MM.1S (cell line): Measurements from ENCODE around the gene MCM3.

Source experiments
- DNase-seq: peaks from one replicate; pipeline ENCODE4 v3.0.0-alpha.2; 2015
- H2AFZ ChIP-seq: fragments of 300-600 bp; sonication (generic); 2 replicates; pipeline ENCODE4 v1.6.0; 2016; ENCODE audit warnings: antibody characterized with exemption, low read length
- H3F3A ChIP-seq: fragments of 300-600 bp; sonication (generic); 2 replicates; pipeline ENCODE4 v1.6.1; 2016; ENCODE audit warnings: mild to moderate bottlenecking, antibody characterized with exemption, low read length, moderate library complexity, mixed read lengths; ENCODE audit not compliant: insufficient read depth
- H3K27ac ChIP-seq: fragments of 300-600 bp; sonication (generic); 2 replicates; pipeline ENCODE4 v1.5.1; 2016; ENCODE audit warnings: mild to moderate bottlenecking, low read length
- H3K27me3 ChIP-seq: fragments of 300-600 bp; sonication (generic); replicated peaks from 2 replicates; pipeline ENCODE4 v1.6.0; 2016; ENCODE audit warnings: low read length; ENCODE audit not compliant: insufficient read depth
- H3K36me3 ChIP-seq: fragments of 300-600 bp; sonication (generic); replicated peaks from 2 replicates; pipeline ENCODE4 v1.6.1; 2016; ENCODE audit warnings: mild to moderate bottlenecking, low read length, mixed read lengths; ENCODE audit not compliant: insufficient read depth
- H3K4me1 ChIP-seq: fragments of 300-600 bp; sonication (generic); 2 replicates; pipeline ENCODE4 v1.6.1; 2016; ENCODE audit warnings: low read length, mixed read lengths
- H3K4me2 ChIP-seq: fragments of 300-600 bp; sonication (generic); 2 replicates; pipeline ENCODE4 v1.6.0; 2016; ENCODE audit warnings: low read depth, low read length
- H3K4me3 ChIP-seq: fragments of 300-600 bp; sonication (generic); 2 replicates; pipeline ENCODE4 v1.5.1; 2016; ENCODE audit warnings: low read length, mixed read lengths
- H3K79me2 ChIP-seq: fragments of 300-600 bp; sonication (generic); 2 replicates; pipeline ENCODE4 v1.6.1; 2016; ENCODE audit warnings: mixed run types, low read length, mixed read lengths
- H3K9ac ChIP-seq: fragments of 300-600 bp; sonication (generic); 2 replicates; pipeline ENCODE4 v1.6.1; 2016; ENCODE audit warnings: low read length, mixed read lengths
- H3K9me2 ChIP-seq: fragments of 300-600 bp; sonication (generic); replicated peaks from 2 replicates; pipeline ENCODE4 v1.6.1; 2016; ENCODE audit warnings: mild to moderate bottlenecking, low read length, mixed read lengths; ENCODE audit not compliant: insufficient read depth
- H3K9me3 ChIP-seq: fragments of 300-600 bp; sonication (generic); replicated peaks from 2 replicates; pipeline ENCODE4 v1.6.1; 2016; ENCODE audit warnings: mild to moderate bottlenecking, low read length, mixed read lengths; ENCODE audit not compliant: insufficient read depth
- H4K20me1 ChIP-seq: fragments of 300-600 bp; sonication (generic); 2 replicates; pipeline ENCODE4 v1.6.1; 2016; ENCODE audit warnings: mild to moderate bottlenecking, low read length, moderate library complexity, mixed read lengths; ENCODE audit not compliant: insufficient read depth
- EZH2 ChIP-seq: fragments of 300-600 bp; sonication (generic); optimal IDR thresholded peaks from 2 replicates; pipeline ENCODE3; 2017; ENCODE audit warnings: low read depth, mild to moderate bottlenecking, antibody characterized with exemption, low read length, mixed read lengths
- EZH2phosphoT487 ChIP-seq: fragments of 300-600 bp; sonication (generic); IDR thresholded peaks from 2 replicates; pipeline ENCODE4 v1.6.1; 2018; ENCODE audit warnings: antibody characterized with exemption, low read length
- TF ChIP-seq, protein P1 (sequence below): fragments of 300-600 bp; sonication (generic); IDR thresholded peaks from 2 replicates; pipeline ENCODE4 v1.5.1; 2016; ENCODE audit warnings: antibody characterized with exemption, low read length, mixed read lengths

The MCM3 gene

DNA sequence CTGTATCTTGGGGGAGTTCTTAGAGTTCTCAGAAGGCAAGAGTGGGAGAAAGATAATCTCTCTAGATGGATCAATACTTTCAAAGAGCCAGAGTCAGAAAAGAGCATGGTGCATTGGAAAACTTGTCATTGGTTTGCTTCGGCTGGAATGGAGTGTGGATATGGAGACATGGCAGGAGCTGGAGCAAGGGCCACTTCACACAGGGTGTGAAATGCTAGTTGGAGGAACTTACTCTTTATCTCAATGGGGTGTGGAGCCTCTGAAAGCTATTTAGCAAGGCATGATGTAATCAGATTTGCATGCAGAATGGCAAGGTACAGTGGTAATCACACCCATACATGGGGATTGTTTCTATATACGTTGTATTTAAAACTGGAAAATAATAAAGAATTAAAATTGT lies 45.9 kb upstream of the MCM3 start:
- H3K36me3 ChIP-seq = no peaks in the 10 kb centered on the region
- no peaks in the 10 kb centered on the region for H3K79me2 ChIP-seq
- no peaks in the 10 kb centered on the region for H3K9me2 ChIP-seq
- no peak overlapping the region for H2AFZ ChIP-seq
- TF ChIP-seq, protein P1, sequence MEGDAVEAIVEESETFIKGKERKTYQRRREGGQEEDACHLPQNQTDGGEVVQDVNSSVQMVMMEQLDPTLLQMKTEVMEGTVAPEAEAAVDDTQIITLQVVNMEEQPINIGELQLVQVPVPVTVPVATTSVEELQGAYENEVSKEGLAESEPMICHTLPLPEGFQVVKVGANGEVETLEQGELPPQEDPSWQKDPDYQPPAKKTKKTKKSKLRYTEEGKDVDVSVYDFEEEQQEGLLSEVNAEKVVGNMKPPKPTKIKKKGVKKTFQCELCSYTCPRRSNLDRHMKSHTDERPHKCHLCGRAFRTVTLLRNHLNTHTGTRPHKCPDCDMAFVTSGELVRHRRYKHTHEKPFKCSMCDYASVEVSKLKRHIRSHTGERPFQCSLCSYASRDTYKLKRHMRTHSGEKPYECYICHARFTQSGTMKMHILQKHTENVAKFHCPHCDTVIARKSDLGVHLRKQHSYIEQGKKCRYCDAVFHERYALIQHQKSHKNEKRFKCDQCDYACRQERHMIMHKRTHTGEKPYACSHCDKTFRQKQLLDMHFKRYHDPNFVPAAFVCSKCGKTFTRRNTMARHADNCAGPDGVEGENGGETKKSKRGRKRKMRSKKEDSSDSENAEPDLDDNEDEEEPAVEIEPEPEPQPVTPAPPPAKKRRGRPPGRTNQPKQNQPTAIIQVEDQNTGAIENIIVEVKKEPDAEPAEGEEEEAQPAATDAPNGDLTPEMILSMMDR = no peak
- TF ChIP-seq EZH2phosphoT487 = no peak
- no peak for TF ChIP-seq EZH2
- H3K9me3 ChIP-seq = no peaks in the 10 kb centered on the region
- no peaks in the 10 kb centered on the region for H3F3A ChIP-seq
- H3K4me2 ChIP-seq = no peak overlapping the region
- no peaks in the 10 kb centered on the region for H3K4me1 ChIP-seq
- no peaks in the 10 kb centered on the region for H3K27me3 ChIP-seq
- H4K20me1 ChIP-seq = no peaks in the 10 kb centered on the region
- no peak for DNase-seq
- H3K27ac ChIP-seq = no peak overlapping the region
- H3K9ac ChIP-seq = no peak overlapping the region
- H3K4me3 ChIP-seq = no peak overlapping the region

DNA sequence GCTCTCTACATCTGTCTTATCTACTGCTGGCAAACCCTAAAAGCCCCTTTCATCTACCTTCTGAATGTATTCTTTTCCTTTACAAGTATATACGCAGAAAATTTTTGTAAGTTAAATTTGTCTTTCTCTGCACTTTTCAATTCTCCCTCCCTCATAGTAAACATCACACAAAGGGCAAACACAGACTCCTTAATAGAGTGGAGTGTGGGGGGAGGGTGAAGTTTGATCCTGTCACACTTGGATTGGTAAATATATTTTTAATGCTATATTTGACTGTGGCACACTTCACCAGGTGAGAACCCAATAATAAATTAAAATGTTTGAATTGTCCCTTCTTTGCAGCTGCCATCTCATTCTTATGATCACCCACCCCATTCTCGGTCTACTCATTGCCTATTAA lies 44.2 kb upstream of the MCM3 start:
- Histone ChIP-seq H3K27me3 (no peaks in the 10 kb centered on the region), H3F3A (no peaks in the 10 kb centered on the region), H3K9ac (no peak overlapping the region), H2AFZ (no peak overlapping the region), H3K9me2 (no peaks in the 10 kb centered on the region), H3K36me3 (no peaks in the 10 kb centered on the region), H3K4me1 (no peaks in the 10 kb centered on the region), H4K20me1 (no peaks in the 10 kb centered on the region), H3K4me3 (no peak overlapping the region), H3K9me3 (no peaks in the 10 kb centered on the region), H3K27ac (no peak overlapping the region), H3K4me2 (no peak overlapping the region), H3K79me2 (no peaks in the 10 kb centered on the region)
- TF ChIP-seq EZH2 (no peak), EZH2phosphoT487 (no peak)
- TF ChIP-seq, protein P1 = no peak
- DNase-seq = no peak

DNA sequence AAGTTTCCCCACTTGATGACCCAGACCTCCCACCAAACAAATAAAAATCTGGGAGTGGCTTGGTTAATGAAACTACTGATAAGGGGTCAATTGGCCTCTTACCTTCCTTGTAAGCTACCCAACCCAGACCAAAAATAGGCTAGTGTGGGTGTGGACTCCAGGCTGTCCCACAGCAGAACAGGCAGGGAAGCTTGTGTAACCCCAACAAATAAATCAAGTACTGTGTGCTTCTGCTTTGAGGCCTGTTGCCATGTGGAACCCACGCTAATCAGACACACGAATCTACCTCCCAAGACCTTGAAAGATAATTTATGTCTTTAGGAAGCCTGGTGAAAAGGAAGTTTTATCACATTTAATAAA lies 43.7 kb upstream of the MCM3 start:
- DNase-seq = no peak
- TF ChIP-seq EZH2 (no peak), EZH2phosphoT487 (no peak)
- TF ChIP-seq, protein P1 = no peak
- no peak overlapping the region for H2AFZ ChIP-seq

More for the DNA sequence above, 43.7 kb upstream of the MCM3 start:
- Histone ChIP-seq H3K36me3 (no peaks in the 10 kb centered on the region), H3K9ac (no peak overlapping the region), H3K4me2 (no peak overlapping the region), H3K27me3 (no peaks in the 10 kb centered on the region), H4K20me1 (no peaks in the 10 kb centered on the region), H3K4me3 (no peak overlapping the region), H3K27ac (no peak overlapping the region), H3K9me2 (no peaks in the 10 kb centered on the region), H3K79me2 (no peaks in the 10 kb centered on the region), H3K9me3 (no peaks in the 10 kb centered on the region), H3K4me1 (no peaks in the 10 kb centered on the region), H3F3A (no peaks in the 10 kb centered on the region)
